ENCODE measurements around the gene TNFRSF9. TPM values are rescaled to one million over a fixed set of nuclear protein-coding genes. Genes with fewer than 3 reads are reported as not detected.

The TNFRSF9 gene
- total RNA-seq, 1 donor from 2014 or later: 112 TPM

DNA sequence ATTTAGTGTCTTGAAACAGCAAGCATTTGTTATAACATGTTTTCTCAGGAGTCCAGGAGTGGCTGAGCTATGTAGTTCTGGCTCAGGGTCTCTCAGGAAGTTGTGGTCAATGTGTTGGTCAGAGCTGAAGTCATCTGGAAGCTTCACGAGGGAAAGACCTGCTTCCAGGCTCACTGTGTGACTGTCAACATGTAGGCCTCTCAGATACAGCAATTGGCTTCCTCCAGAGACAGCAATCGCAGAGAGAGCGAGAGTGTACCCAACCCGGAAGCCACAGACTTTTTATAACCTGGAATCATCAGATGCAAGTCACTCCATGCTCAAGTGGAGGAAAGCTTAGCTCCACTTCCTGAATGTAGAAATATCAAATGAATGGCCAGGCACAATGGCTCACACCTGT lies 40.9 kb downstream of the TNFRSF9 start:
- Mint-ChIP-seq H3K4me1 (ENCODE audit: low read depth) (peaks cover 12% of the 10 kb centered on the region), H3K27me3 (ENCODE audit: low read depth) (peaks cover 2% of the 10 kb centered on the region), H3K9me3 (no peaks in the 10 kb centered on the region), H3K27ac (no peak overlapping the region), H3K36me3 (ENCODE audit: low read depth) (no peaks in the 10 kb centered on the region), H3K4me3 (ENCODE audit: low read depth) (no peak overlapping the region)
- DNase-seq (ENCODE audit: low spot score): no peak
- intact Hi-C loops (cut with micrococcal nuclease): loop anchor here (5.0 kb wide), 2 partner anchors 43 to 232 kb away; partner anchors contain the start of gene TNFRSF9

DNA sequence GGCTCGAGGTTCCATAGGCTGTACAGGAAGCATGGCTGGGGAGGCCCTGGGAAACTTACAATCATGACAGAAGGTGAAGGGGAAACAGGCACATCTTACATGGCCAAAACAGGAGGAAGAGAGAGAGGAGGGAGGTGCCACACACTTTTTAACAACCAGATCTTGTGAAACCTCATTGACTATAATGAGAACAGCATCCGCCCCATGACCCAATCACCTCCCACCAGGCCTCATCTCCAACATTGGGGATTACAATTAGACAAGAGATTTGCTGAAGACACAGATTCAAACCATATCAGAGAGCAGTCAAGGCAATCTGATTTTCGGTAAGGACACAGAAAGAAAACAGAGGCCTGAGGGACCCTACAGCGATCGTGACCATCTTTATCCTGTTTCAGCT lies 41.7 kb downstream of the TNFRSF9 start:
- H3K4me1 Mint-ChIP-seq (ENCODE audit: low read depth): peaks cover 12% of the 10 kb centered on the region
- peaks cover 2% of the 10 kb centered on the region for H3K27me3 Mint-ChIP-seq (ENCODE audit: low read depth)
- no peaks in the 10 kb centered on the region for H3K9me3 Mint-ChIP-seq
- no peak for DNase-seq (ENCODE audit: low spot score)
- intact Hi-C loops (cut with micrococcal nuclease): no loop called here
- no peak overlapping the region for H3K27ac Mint-ChIP-seq
- H3K4me3 Mint-ChIP-seq (ENCODE audit: low read depth): no peak overlapping the region
- H3K36me3 Mint-ChIP-seq (ENCODE audit: low read depth): no peaks in the 10 kb centered on the region

DNA sequence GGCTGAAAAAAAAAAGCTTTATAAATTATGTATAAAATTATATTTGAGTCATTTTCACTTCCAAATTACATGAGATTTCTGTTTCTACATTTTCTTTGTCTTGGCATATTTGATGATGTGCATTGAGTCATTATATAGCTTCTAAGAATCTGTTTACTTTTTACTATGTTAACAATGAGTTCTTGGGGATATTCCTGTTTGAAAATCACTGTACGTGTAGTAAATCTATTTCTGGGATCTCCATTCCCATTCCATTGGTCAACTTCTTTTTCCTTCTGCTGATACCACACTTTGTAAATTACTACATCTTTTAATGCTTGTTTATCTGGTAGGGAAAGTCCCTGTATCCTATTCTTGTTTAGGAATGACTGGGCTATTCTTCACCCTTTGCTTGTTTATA lies 43.6 kb downstream of the TNFRSF9 start:
- H3K27ac Mint-ChIP-seq: no peak overlapping the region
- peaks cover 11% of the 10 kb centered on the region for H3K4me1 Mint-ChIP-seq (ENCODE audit: low read depth)
- no peaks in the 10 kb centered on the region for H3K9me3 Mint-ChIP-seq
- no peak for DNase-seq (ENCODE audit: low spot score)
- H3K4me3 Mint-ChIP-seq (ENCODE audit: low read depth): no peak overlapping the region
- intact Hi-C loops (cut with micrococcal nuclease): no loop called here
- H3K27me3 Mint-ChIP-seq (ENCODE audit: low read depth): peaks cover 6% of the 10 kb centered on the region
- no peaks in the 10 kb centered on the region for H3K36me3 Mint-ChIP-seq (ENCODE audit: low read depth)

DNA sequence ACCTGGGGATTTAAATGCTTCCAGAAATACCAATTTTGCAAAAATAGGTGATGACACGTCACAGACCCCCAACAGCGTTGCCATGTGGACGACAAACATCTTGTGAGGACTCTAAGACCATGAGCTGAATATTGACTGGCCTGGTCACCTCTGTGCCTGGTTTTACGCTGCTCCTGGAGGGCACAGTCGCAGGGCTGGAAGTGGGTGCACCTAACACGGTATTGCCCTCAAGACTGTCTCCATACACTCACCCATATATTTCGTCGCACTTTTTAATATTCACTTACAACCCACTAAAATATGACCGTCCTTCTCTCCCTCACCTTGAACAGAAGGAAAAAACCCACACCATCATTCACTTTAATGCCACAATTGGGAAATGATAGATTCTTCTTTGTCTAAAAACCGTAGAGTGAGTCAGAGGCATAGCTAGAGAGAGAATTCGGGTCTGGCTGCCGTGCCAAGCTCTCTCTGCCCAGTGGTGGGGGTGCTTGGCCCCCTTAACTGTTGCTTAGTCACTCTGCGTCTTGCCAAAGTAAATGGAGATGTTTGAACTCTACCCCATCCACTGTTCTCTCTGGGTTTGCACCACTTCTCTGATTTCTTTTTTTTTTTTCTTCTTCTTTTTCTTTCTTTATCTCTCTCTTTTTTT lies 47.0 kb downstream of the TNFRSF9 start:
- Mint-ChIP-seq H3K4me3 (ENCODE audit: low read depth) (no peak overlapping the region), H3K4me1 (ENCODE audit: low read depth) (peaks cover 3% of the 10 kb centered on the region), H3K36me3 (ENCODE audit: low read depth) (no peaks in the 10 kb centered on the region), H3K27ac (no peak overlapping the region), H3K9me3 (no peaks in the 10 kb centered on the region), H3K27me3 (ENCODE audit: low read depth) (peaks cover 10% of the 10 kb centered on the region)
- no peak for DNase-seq (ENCODE audit: low spot score)
- intact Hi-C loops (cut with micrococcal nuclease): no loop called here

DNA sequence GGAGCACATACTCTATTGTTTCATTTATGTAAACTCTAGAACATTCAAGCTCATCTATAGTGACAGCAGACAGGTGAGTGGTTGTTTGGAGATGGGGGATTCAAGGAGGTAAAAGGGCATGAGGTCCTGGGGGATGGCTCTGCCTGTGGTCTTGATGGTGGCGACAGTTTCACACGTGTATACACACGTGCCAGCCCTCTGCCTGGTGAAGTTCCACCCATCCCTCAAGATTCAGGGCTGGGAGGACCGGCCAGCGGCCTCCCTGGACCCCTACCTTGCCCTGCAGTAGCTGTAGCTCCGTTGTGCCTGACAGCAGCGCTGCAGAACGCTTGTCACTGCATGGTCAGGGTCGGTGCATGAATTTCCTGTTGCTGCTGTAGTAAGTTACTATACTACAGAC lies 48.8 kb downstream of the TNFRSF9 start:
- H3K27me3 Mint-ChIP-seq (ENCODE audit: low read depth): peaks cover 14% of the 10 kb centered on the region
- no peaks in the 10 kb centered on the region for H3K9me3 Mint-ChIP-seq
- no peak overlapping the region for H3K4me3 Mint-ChIP-seq (ENCODE audit: low read depth)
- DNase-seq (ENCODE audit: low spot score): no peak
- H3K27ac Mint-ChIP-seq: no peak overlapping the region
- no peaks in the 10 kb centered on the region for H3K4me1 Mint-ChIP-seq (ENCODE audit: low read depth)
- intact Hi-C loops (cut with micrococcal nuclease): no loop called here
- no peaks in the 10 kb centered on the region for H3K36me3 Mint-ChIP-seq (ENCODE audit: low read depth)

DNA sequence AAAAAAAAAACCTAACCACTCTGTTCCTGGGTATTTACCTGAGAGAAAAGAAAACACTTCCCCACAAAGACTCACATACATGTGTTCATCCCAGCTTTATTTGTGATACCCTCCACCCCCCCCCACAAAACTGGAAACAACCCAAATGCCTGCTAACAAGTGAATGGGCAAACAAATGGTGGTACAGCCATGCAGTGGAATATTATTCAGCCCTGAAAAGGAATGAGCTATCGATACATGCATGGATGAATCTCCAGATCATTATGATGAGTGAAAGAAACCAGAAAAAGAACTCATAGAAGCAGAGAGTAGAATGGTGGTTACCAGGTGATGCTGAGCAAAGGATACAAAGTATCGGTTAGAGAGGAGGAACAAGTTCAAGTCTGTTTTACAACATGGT lies 49.8 kb downstream of the TNFRSF9 start:
- no peak for DNase-seq (ENCODE audit: low spot score)
- intact Hi-C loops (cut with micrococcal nuclease): no loop called here
- H3K9me3 Mint-ChIP-seq: no peaks in the 10 kb centered on the region
- no peak overlapping the region for H3K4me3 Mint-ChIP-seq (ENCODE audit: low read depth)
- H3K27ac Mint-ChIP-seq: no peak overlapping the region
- peaks cover 18% of the 10 kb centered on the region for H3K27me3 Mint-ChIP-seq (ENCODE audit: low read depth)
- no peaks in the 10 kb centered on the region for H3K4me1 Mint-ChIP-seq (ENCODE audit: low read depth)
- H3K36me3 Mint-ChIP-seq (ENCODE audit: low read depth): no peaks in the 10 kb centered on the region

DNA sequence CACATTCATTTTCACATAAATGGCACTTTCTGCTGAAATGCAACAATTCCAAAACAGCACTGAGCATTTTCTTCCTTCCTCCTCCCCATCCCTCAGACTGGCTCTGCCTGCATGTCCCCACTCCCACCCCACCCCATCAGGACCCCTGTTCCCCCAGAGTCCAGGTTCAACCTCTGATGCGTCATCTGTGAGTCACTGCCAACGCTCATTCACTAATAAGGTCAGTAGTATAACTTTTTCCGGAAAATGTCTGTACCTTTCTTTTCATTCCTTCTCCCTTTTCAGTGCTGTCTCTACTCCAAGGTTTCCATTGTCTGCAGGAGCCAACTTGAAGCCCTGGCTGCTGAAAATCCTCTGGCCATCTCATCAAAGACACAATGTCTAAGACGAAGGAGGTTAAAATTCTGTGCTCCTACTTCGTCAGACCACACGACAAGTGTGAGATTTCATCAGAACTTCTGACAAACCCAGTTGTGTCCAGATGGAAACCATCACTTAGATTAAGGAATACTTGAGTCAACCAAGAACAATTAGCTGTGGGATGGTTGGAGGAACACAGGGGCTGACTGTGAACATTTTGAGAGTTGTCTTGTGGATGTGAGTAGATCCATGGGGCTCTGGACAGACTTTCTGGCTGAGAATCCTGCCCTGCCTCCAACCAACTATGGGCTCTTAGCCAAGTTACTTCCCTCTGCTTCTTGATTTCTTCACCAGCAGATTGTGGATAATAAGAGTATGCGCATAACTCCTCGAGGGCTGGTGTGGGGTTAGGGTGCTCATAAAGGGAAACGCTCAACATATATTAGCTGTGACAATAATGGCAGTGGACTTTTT lies 52.2 kb downstream of the TNFRSF9 start:
- H3K27ac Mint-ChIP-seq: no peak overlapping the region
- H3K4me3 Mint-ChIP-seq (ENCODE audit: low read depth): no peak overlapping the region
- H3K9me3 Mint-ChIP-seq: no peaks in the 10 kb centered on the region
- DNase-seq (ENCODE audit: low spot score): no peak
- peaks cover 20% of the 10 kb centered on the region for H3K27me3 Mint-ChIP-seq (ENCODE audit: low read depth)
- H3K4me1 Mint-ChIP-seq (ENCODE audit: low read depth): no peaks in the 10 kb centered on the region
- intact Hi-C loops (cut with micrococcal nuclease): no loop called here
- no peaks in the 10 kb centered on the region for H3K36me3 Mint-ChIP-seq (ENCODE audit: low read depth)

DNA sequence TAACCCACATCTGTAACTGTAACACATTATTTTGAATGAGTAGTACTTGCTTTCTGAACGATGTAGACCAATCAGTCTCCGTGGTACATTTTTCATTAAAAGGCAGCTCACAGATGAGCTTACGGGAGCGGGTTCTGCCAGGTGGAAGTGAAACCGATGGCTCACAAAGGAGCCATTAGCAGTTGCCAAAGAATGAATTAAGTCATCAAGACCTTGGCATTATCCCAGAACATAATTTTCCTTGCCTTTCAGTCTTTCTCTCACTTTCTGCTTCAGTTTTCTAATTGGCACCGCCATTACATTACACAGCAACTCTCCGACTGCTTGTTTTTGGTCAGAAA lies 54.3 kb downstream of the TNFRSF9 start:
- no peak for DNase-seq (ENCODE audit: low spot score)
- Mint-ChIP-seq H3K36me3 (ENCODE audit: low read depth) (no peaks in the 10 kb centered on the region), H3K27me3 (ENCODE audit: low read depth) (peaks cover 20% of the 10 kb centered on the region), H3K4me1 (ENCODE audit: low read depth) (no peaks in the 10 kb centered on the region), H3K27ac (no peak overlapping the region), H3K9me3 (no peaks in the 10 kb centered on the region), H3K4me3 (ENCODE audit: low read depth) (no peak overlapping the region)
- intact Hi-C loops (cut with micrococcal nuclease): no loop called here

DNA sequence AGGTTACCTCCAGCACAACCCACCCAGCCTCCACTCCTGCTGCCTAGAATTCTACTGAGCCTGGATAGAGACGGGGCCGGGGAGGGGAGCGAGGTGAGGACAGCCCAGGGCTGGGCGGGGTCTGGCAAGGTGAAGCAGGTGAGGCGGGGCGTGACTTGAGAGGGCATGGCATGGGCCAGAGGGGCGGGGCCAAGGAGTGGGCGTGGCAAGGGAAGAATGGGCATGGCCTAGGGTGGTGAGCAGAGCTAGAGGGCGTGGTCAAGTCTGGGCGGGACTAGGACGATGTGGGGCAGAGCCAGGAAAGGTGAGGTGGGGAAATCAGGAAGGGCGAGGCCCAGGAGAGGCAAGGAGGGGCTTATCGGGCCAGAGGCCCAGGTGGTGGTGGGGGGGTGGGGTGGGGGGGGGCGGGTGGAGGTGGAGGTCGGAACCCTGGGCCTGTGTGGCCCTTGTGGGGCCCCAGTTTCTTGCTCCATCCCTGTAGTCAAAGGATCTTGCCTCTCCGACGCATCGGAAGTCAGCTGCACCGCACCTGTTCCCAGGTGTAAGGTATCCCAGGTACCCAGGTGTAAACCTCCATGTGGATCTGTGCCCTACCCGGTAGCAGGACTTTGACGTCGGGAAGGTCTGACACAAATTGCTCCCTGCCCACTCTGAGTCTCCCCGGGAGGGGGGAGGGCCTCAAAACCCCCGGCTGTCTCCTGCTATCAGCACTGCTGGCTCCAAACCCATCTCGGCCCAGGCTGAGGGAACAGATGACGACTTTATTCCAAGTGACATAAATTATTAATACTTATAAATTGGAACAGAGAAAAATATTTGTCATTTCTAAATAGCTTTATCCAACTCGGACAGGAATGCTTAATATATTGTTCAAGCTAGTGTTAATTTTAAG lies 54.9 kb downstream of the TNFRSF9 start:
- no peaks in the 10 kb centered on the region for H3K9me3 Mint-ChIP-seq
- intact Hi-C loops (cut with micrococcal nuclease): no loop called here
- H3K4me3 Mint-ChIP-seq (ENCODE audit: low read depth): no peak overlapping the region
- peaks cover 20% of the 10 kb centered on the region for H3K27me3 Mint-ChIP-seq (ENCODE audit: low read depth)
- peak; percentile 13 for DNase-seq (ENCODE audit: low spot score)
- no peak overlapping the region for H3K27ac Mint-ChIP-seq
- H3K36me3 Mint-ChIP-seq (ENCODE audit: low read depth): no peaks in the 10 kb centered on the region
- no peaks in the 10 kb centered on the region for H3K4me1 Mint-ChIP-seq (ENCODE audit: low read depth)

DNA sequence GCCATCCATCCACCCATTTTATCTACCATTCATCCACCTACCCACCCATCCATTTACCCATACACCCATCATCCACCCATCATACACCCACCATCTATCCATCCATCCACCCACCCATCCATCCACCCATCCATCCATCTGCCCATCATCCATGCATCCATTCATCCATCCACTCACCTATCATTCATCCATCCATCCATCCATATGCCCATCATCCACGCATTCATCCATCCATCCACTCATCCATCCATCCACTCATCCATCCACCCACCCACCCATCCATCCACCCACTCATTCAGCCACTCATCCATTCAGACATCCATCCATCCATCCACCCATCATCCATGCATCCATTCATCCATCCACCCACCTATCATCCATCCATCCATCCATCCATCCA lies 55.9 kb downstream of the TNFRSF9 start:
- H3K4me3 Mint-ChIP-seq (ENCODE audit: low read depth): no peak overlapping the region
- no peak for DNase-seq (ENCODE audit: low spot score)
- peaks cover 17% of the 10 kb centered on the region for H3K27me3 Mint-ChIP-seq (ENCODE audit: low read depth)
- intact Hi-C loops (cut with micrococcal nuclease): no loop called here
- no peaks in the 10 kb centered on the region for H3K36me3 Mint-ChIP-seq (ENCODE audit: low read depth)
- no peaks in the 10 kb centered on the region for H3K4me1 Mint-ChIP-seq (ENCODE audit: low read depth)
- no peaks in the 10 kb centered on the region for H3K9me3 Mint-ChIP-seq
- H3K27ac Mint-ChIP-seq: no peak overlapping the region

DNA sequence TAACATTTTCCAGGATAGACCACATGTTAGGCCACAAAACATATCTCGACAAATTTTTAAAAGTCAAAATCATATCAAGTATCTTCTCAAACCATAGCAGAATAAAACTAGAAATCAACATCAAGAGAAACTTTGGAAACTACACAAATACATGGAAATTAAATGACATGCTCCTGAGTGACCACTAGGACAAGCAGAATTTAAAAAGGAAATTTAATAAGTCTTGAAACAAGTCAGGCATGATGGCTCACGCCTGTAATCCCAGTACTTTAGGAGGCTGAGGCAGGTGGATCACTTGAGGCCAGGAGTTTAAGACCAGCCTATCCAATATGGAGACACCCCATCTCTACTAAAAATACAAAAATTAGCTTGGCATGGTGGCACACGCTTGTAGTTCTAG lies 61.4 kb downstream of the TNFRSF9 start:
- intact Hi-C loops (cut with micrococcal nuclease): no loop called here
- H3K4me3 Mint-ChIP-seq (ENCODE audit: low read depth): no peak overlapping the region
- H3K27ac Mint-ChIP-seq: no peak overlapping the region
- H3K36me3 Mint-ChIP-seq (ENCODE audit: low read depth): no peaks in the 10 kb centered on the region
- H3K9me3 Mint-ChIP-seq: peaks cover 10% of the 10 kb centered on the region
- no peak for DNase-seq (ENCODE audit: low spot score)
- H3K4me1 Mint-ChIP-seq (ENCODE audit: low read depth): peaks cover 3% of the 10 kb centered on the region
- peaks cover 6% of the 10 kb centered on the region for H3K27me3 Mint-ChIP-seq (ENCODE audit: low read depth)

DNA sequence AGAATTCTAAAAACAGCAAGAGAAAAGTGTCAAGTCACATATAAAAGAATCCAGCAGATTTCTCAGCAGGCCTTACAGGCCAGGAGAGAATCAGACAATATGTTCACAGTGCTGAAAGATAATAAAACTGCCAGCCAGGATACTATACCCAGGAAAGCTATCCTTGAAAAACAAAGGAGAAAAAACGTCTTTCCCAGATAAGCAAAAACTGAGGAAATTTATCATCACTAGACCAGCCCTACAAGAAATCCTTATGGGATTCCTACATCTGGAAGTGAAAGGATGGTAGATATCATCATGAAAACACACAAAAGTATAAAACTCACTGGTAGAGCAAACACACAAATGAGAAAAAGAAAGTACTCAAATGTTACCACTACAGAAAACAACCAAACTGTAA lies 62.6 kb downstream of the TNFRSF9 start:
- H3K27me3 Mint-ChIP-seq (ENCODE audit: low read depth): peaks cover 6% of the 10 kb centered on the region
- no peaks in the 10 kb centered on the region for H3K36me3 Mint-ChIP-seq (ENCODE audit: low read depth)
- no peak for DNase-seq (ENCODE audit: low spot score)
- intact Hi-C loops (cut with micrococcal nuclease): no loop called here
- H3K9me3 Mint-ChIP-seq: peaks cover 10% of the 10 kb centered on the region
- peaks cover 3% of the 10 kb centered on the region for H3K4me1 Mint-ChIP-seq (ENCODE audit: low read depth)
- no peak overlapping the region for H3K4me3 Mint-ChIP-seq (ENCODE audit: low read depth)
- no peak overlapping the region for H3K27ac Mint-ChIP-seq

Data from activated T-helper 2 cell treated with anti-CD3 and anti-CD28 coated beads, Interferon-gamma antibody, Interleukin-2, Interleukin-4, amounts not matched to agents 10 μg/mL and 5 μg/mL and 100 μg/mL, durations not matched to agents 14 hours and 24 hours and 36 hours (primary cell).